K562 (cell line): ENCODE measurements around the gene BRICD5. TPM values are rescaled to one million over a fixed set of nuclear protein-coding genes. Genes with fewer than 3 reads are reported as not detected.
A peak's percentile ranks its signal among the peaks of the same experiment; 100 is the strongest.

Source experiments
- BACH1 ChIP-seq: fragments of 200-800 bp; sonication (Bioruptor generic); IDR thresholded peaks from 2 replicates; pipeline ENCODE4 v1.6.1; 2016; ENCODE audit warnings: missing genetic modification characterization, missing compliant biosample characterization
- C11orf30 ChIP-seq: fragments of 450-650 bp; IDR thresholded peaks from 2 replicates; pipeline ENCODE4 v1.6.1; 2016; ENCODE audit warnings: low read depth, mild to moderate bottlenecking
- DDX20 ChIP-seq: fragments of 450-650 bp; IDR thresholded peaks from 2 replicates; pipeline ENCODE4 v1.6.1; 2016; ENCODE audit warnings: missing genetic modification characterization, low read depth, mild to moderate bottlenecking, missing compliant biosample characterization, moderate library complexity
- ELF1 ChIP-seq: fragments of 200-800 bp; sonication (Bioruptor generic); IDR thresholded peaks from 2 replicates; pipeline ENCODE4 v1.6.1; 2016; ENCODE audit warnings: missing genetic modification characterization, missing compliant biosample characterization
- FOS ChIP-seq: IDR thresholded peaks from 3 replicates; pipeline ENCODE4 v1.6.1; 2011; ENCODE audit not compliant: insufficient read length; ENCODE audit errors: extremely low read depth
- GTF2A2 ChIP-seq: IDR thresholded peaks from 2 replicates; pipeline ENCODE4 v1.6.1; 2016; ENCODE audit warnings: mild to moderate bottlenecking, missing genetic modification characterization, missing compliant biosample characterization
- IRF2 ChIP-seq: sonication (generic); formaldehyde crosslinking; IDR thresholded peaks from 2 replicates; pipeline ENCODE4 v1.8.1; 2022; ENCODE audit warnings: mild to moderate bottlenecking, missing genetic modification reagents
- MAFK ChIP-seq: IDR thresholded peaks from 2 replicates; pipeline ENCODE4 v1.6.1; 2011; ENCODE audit warnings: low read length, improper control_type of control experiment
- MEF2D ChIP-seq: conservative IDR thresholded peaks from 2 replicates; pipeline ENCODE4 v1.6.1; 2016; ENCODE audit warnings: low read depth, missing genetic modification characterization, missing compliant biosample characterization
- POLR3G ChIP-seq: IDR thresholded peaks from 2 replicates; pipeline ENCODE4 v1.6.1; 2011; ENCODE audit not compliant: insufficient read length, insufficient replicate concordance; ENCODE audit errors: extremely low read depth
- PTTG1 ChIP-seq: fragments of 450-650 bp; IDR thresholded peaks from 2 replicates; pipeline ENCODE4 v1.6.1; 2016; ENCODE audit warnings: low read depth, mild to moderate bottlenecking, missing genetic modification characterization, missing compliant biosample characterization
- RBM14 ChIP-seq: fragments of 200-400 bp; formaldehyde crosslinking; IDR thresholded peaks from 2 replicates; pipeline ENCODE4 v1.6.1; 2018; ENCODE audit warnings: low read depth, mild to moderate bottlenecking, low read length, moderate library complexity, borderline replicate concordance; ENCODE audit not compliant: insufficient read depth
- ZBTB1 ChIP-seq: sonication (generic); formaldehyde crosslinking; IDR thresholded peaks from 2 replicates; pipeline ENCODE4 v1.8.1; 2023; ENCODE audit warnings: missing genetic modification reagents, low read depth, mild to moderate bottlenecking, borderline replicate concordance
- ZFP1 ChIP-seq: fragments of 450-650 bp; formaldehyde crosslinking; IDR thresholded peaks from 2 replicates; pipeline ENCODE4 v1.4.0; 2020; ENCODE audit warnings: mild to moderate bottlenecking, mixed read lengths
- ZFP30 ChIP-seq: fragments of 250-450 bp; sonication (Bioruptor Pico); IDR thresholded peaks from 2 replicates; pipeline ENCODE4 v1.8.0; 2022; ENCODE audit warnings: moderate library complexity, mild to moderate bottlenecking, inconsistent platforms, borderline replicate concordance
- ZNF121 ChIP-seq: sonication (generic); formaldehyde crosslinking; conservative IDR thresholded peaks from 2 replicates; pipeline ENCODE4 v1.8.0; 2022; ENCODE audit warnings: missing genetic modification reagents
- ZNF444 ChIP-seq: fragments of 250-450 bp; sonication (Bioruptor Pico); IDR thresholded peaks from 2 replicates; pipeline ENCODE4 v1.4.0; 2020; ENCODE audit warnings: mild to moderate bottlenecking, moderate library complexity
- polyA plus RNA-seq, 8 experiments: library from polyadenylated mRNA; depleted of rRNA in 4 of 8; stranded (reverse) in 5 of 8; unstranded in 3 of 8; fragments of >200 nt; fragmentation: Nextera tagmentation in 2 of 8; fragmentation: Illumina TruSeq in 1 of 8; extraction: Ambion mirVana in 2 of 8; extraction: Trizol in 1 of 8; gene quantifications; 2 replicates each; pipeline versions ENCODE4 v1.2.1 to v1.2.3, GENCODE V29; 2011 to 2014; ENCODE audit warnings: inconsistent platforms in 1 of 8, missing spikeins in 1 of 8
- total RNA-seq, 7 experiments: library from RNA; depleted of rRNA in 6 of 7; stranded (reverse); fragments of >200 nt in 6 of 7; fragmentation: Illumina TruSeq in 2 of 7; extraction: Trizol in 2 of 7; gene quantifications; 2 replicates each; pipeline versions ENCODE4 v1.2.1 to v1.2.3, GENCODE V29; 2011 to 2021; ENCODE audit warnings: low replicate concordance in 1 of 7
- TF ChIP-seq, protein P1 (sequence below): fragments of 450-650 bp; IDR thresholded peaks from 2 replicates; pipeline ENCODE4 v1.6.1; 2016; ENCODE audit warnings: mild to moderate bottlenecking, moderate library complexity

Gene BRICD5
- total and polyA plus RNA-seq, 9 of the 15 experiments (the other 6 are each of a cell fraction or from before 2014, with no cell fraction given), result 0.24 to 15.1 (median 2.4) TPM; not detected in 1

- peak; percentile 74 for TF ChIP-seq C11orf30
- TF ChIP-seq RBM14, result no peak
- TF ChIP-seq ELF1 (tag), result peak; percentile 53; the same call in 1 of the 2 replicates
- TF ChIP-seq DDX20 (tag), result no peak
- TF ChIP-seq ZFP1 (CRISPR knock-in tag), result no peak
- TF ChIP-seq ZNF121, result no peak
- TF ChIP-seq MAFK, result peak; percentile 20; the same call in 1 of the 2 replicates
- no peak for TF ChIP-seq ZNF444 (CRISPR knock-in tag)
- TF ChIP-seq ZFP30 (CRISPR knock-in tag), result no peak
- TF ChIP-seq POLR3G, result no peak
- TF ChIP-seq GTF2A2, result no peak
- TF ChIP-seq PTTG1 (tag), result no peak
- no peak for TF ChIP-seq IRF2 (CRISPR knock-in tag)
- TF ChIP-seq, protein P1, sequence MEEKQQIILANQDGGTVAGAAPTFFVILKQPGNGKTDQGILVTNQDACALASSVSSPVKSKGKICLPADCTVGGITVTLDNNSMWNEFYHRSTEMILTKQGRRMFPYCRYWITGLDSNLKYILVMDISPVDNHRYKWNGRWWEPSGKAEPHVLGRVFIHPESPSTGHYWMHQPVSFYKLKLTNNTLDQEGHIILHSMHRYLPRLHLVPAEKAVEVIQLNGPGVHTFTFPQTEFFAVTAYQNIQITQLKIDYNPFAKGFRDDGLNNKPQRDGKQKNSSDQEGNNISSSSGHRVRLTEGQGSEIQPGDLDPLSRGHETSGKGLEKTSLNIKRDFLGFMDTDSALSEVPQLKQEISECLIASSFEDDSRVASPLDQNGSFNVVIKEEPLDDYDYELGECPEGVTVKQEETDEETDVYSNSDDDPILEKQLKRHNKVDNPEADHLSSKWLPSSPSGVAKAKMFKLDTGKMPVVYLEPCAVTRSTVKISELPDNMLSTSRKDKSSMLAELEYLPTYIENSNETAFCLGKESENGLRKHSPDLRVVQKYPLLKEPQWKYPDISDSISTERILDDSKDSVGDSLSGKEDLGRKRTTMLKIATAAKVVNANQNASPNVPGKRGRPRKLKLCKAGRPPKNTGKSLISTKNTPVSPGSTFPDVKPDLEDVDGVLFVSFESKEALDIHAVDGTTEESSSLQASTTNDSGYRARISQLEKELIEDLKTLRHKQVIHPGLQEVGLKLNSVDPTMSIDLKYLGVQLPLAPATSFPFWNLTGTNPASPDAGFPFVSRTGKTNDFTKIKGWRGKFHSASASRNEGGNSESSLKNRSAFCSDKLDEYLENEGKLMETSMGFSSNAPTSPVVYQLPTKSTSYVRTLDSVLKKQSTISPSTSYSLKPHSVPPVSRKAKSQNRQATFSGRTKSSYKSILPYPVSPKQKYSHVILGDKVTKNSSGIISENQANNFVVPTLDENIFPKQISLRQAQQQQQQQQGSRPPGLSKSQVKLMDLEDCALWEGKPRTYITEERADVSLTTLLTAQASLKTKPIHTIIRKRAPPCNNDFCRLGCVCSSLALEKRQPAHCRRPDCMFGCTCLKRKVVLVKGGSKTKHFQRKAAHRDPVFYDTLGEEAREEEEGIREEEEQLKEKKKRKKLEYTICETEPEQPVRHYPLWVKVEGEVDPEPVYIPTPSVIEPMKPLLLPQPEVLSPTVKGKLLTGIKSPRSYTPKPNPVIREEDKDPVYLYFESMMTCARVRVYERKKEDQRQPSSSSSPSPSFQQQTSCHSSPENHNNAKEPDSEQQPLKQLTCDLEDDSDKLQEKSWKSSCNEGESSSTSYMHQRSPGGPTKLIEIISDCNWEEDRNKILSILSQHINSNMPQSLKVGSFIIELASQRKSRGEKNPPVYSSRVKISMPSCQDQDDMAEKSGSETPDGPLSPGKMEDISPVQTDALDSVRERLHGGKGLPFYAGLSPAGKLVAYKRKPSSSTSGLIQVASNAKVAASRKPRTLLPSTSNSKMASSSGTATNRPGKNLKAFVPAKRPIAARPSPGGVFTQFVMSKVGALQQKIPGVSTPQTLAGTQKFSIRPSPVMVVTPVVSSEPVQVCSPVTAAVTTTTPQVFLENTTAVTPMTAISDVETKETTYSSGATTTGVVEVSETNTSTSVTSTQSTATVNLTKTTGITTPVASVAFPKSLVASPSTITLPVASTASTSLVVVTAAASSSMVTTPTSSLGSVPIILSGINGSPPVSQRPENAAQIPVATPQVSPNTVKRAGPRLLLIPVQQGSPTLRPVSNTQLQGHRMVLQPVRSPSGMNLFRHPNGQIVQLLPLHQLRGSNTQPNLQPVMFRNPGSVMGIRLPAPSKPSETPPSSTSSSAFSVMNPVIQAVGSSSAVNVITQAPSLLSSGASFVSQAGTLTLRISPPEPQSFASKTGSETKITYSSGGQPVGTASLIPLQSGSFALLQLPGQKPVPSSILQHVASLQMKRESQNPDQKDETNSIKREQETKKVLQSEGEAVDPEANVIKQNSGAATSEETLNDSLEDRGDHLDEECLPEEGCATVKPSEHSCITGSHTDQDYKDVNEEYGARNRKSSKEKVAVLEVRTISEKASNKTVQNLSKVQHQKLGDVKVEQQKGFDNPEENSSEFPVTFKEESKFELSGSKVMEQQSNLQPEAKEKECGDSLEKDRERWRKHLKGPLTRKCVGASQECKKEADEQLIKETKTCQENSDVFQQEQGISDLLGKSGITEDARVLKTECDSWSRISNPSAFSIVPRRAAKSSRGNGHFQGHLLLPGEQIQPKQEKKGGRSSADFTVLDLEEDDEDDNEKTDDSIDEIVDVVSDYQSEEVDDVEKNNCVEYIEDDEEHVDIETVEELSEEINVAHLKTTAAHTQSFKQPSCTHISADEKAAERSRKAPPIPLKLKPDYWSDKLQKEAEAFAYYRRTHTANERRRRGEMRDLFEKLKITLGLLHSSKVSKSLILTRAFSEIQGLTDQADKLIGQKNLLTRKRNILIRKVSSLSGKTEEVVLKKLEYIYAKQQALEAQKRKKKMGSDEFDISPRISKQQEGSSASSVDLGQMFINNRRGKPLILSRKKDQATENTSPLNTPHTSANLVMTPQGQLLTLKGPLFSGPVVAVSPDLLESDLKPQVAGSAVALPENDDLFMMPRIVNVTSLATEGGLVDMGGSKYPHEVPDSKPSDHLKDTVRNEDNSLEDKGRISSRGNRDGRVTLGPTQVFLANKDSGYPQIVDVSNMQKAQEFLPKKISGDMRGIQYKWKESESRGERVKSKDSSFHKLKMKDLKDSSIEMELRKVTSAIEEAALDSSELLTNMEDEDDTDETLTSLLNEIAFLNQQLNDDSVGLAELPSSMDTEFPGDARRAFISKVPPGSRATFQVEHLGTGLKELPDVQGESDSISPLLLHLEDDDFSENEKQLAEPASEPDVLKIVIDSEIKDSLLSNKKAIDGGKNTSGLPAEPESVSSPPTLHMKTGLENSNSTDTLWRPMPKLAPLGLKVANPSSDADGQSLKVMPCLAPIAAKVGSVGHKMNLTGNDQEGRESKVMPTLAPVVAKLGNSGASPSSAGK, result no peak
- TF ChIP-seq MEF2D (tag), result no peak
- TF ChIP-seq ZBTB1 (CRISPR knock-in tag), result no peak; the same call in 1 of the 2 replicates
- TF ChIP-seq FOS, result no peak
- no peak for TF ChIP-seq BACH1 (tag)
These were observed 12.7 kb upstream of the BRICD5 start, which contains the start of gene E4F1 (continued) for GRCh38 chr16:2223221-2223941.
